HepG2 (cell line): Measurements from ENCODE around the gene TOP1. TPM values are rescaled to one million over a fixed set of nuclear protein-coding genes. Genes with fewer than 3 reads are reported as not detected.

ENCODE experiments used
- GZF1 ChIP-seq: sonication (generic); formaldehyde crosslinking; IDR thresholded peaks from 2 replicates; pipeline ENCODE4 v1.5.1; 2020; ENCODE audit warnings: mild to moderate bottlenecking, missing genetic modification reagents
- HCFC1 ChIP-seq: fragments of 150-350 bp; IDR thresholded peaks from 2 replicates; pipeline ENCODE4 v1.6.1; 2014; ENCODE audit warnings: low read depth, low read length
- MZF1 ChIP-seq: sonication (generic); formaldehyde crosslinking; IDR thresholded peaks from 2 replicates; pipeline ENCODE4 v1.8.1; 2023; ENCODE audit warnings: mild to moderate bottlenecking, missing genetic modification reagents, borderline replicate concordance
- NCOA1 ChIP-seq: sonication (generic); formaldehyde crosslinking; IDR thresholded peaks from 2 replicates; pipeline ENCODE4 v1.9.0; 2021; ENCODE audit warnings: missing genetic modification reagents
- NFATC3 ChIP-seq: sonication (generic); formaldehyde crosslinking; IDR thresholded peaks from 2 replicates; pipeline ENCODE4 v1.5.1; 2020; ENCODE audit warnings: mild to moderate bottlenecking, missing genetic modification reagents
- NFKBIZ ChIP-seq: IDR thresholded peaks from 2 replicates; pipeline ENCODE4 v1.6.1; 2018; ENCODE audit warnings: missing genetic modification reagents, missing compliant biosample characterization
- PCBP1 ChIP-seq: fragments of 200-400 bp; formaldehyde crosslinking; IDR thresholded peaks from 2 replicates; pipeline ENCODE4 v1.6.1; 2017; ENCODE audit warnings: mild to moderate bottlenecking, low read depth, low read length, borderline replicate concordance
- SP4 ChIP-seq: sonication (generic); formaldehyde crosslinking; IDR thresholded peaks from 2 replicates; pipeline ENCODE4 v1.8.1; 2023; ENCODE audit warnings: mild to moderate bottlenecking, missing genetic modification reagents
- TARDBP ChIP-seq: sonication (generic); formaldehyde crosslinking; IDR thresholded peaks from 2 replicates; pipeline ENCODE4 v1.8.0; 2022; ENCODE audit warnings: mild to moderate bottlenecking, missing genetic modification reagents
- TBP ChIP-seq: sonication (generic); formaldehyde crosslinking; IDR thresholded peaks from 2 replicates; pipeline ENCODE4 v1.5.0; 2020; ENCODE audit warnings: missing genetic modification reagents
- TEAD3 ChIP-seq: optimal IDR thresholded peaks from 2 replicates; pipeline ENCODE3; 2016; ENCODE audit warnings: borderline replicate concordance
- U2AF2 ChIP-seq: fragments of 200-400 bp; formaldehyde crosslinking; IDR thresholded peaks from 2 replicates; pipeline ENCODE4 v1.6.1; 2017; ENCODE audit warnings: low read depth, mild to moderate bottlenecking, low read length
- ZNF124 ChIP-seq: sonication (generic); formaldehyde crosslinking; IDR thresholded peaks from 2 replicates; pipeline ENCODE4 v1.4.0; 2020; ENCODE audit warnings: missing genetic modification reagents
- ZNF17 ChIP-seq: sonication (generic); formaldehyde crosslinking; IDR thresholded peaks from 2 replicates; pipeline ENCODE4 v1.5.0; 2020; ENCODE audit warnings: mild to moderate bottlenecking, missing genetic modification reagents
- ZNF234 ChIP-seq: sonication (generic); formaldehyde crosslinking; conservative IDR thresholded peaks from 2 replicates; pipeline ENCODE4 v1.5.1; 2020; ENCODE audit warnings: mild to moderate bottlenecking, missing genetic modification reagents
- ZNF354B ChIP-seq: sonication (generic); formaldehyde crosslinking; IDR thresholded peaks from 2 replicates; pipeline ENCODE4 v1.8.0; 2022; ENCODE audit warnings: mild to moderate bottlenecking, missing genetic modification reagents
- ZNF549 ChIP-seq: sonication (generic); formaldehyde crosslinking; IDR thresholded peaks from 2 replicates; pipeline ENCODE4 v1.5.0; 2020; ENCODE audit warnings: missing genetic modification reagents
- ZNF746 ChIP-seq: sonication (generic); formaldehyde crosslinking; IDR thresholded peaks from 2 replicates; pipeline ENCODE4 v1.8.0; 2022; ENCODE audit warnings: mild to moderate bottlenecking, missing genetic modification reagents
- ZNF782 ChIP-seq: sonication (generic); formaldehyde crosslinking; IDR thresholded peaks from 2 replicates; pipeline ENCODE4 v1.4.0; 2020; ENCODE audit warnings: missing genetic modification reagents, mild to moderate bottlenecking, borderline replicate concordance
- polyA plus RNA-seq, 8 experiments: library from polyadenylated mRNA; depleted of rRNA in 3 of 8; stranded (reverse) in 7 of 8; unstranded in 1 of 8; fragments of >200 nt; fragmentation: Illumina TruSeq in 4 of 8; extraction: Trizol in 4 of 8; gene quantifications; 2 replicates each; pipeline versions ENCODE4 v1.2.1 to v1.2.3, GENCODE V29; 2011 to 2016; ENCODE audit warnings: low read depth in 4 of 8, missing spikeins in 1 of 8, mixed read lengths in 1 of 8; ENCODE audit not compliant: insufficient read depth in 1 of 8
- total RNA-seq, 5 experiments: library from RNA; depleted of rRNA; stranded (reverse); fragments of >200 nt; fragmentation: Illumina TruSeq; extraction: Trizol; gene quantifications; 2 replicates each; pipeline ENCODE4 v1.2.3, GENCODE V29; 2016; ENCODE audit warnings: low read depth in 1 of 5
- TF ChIP-seq, protein P1 (sequence below): sonication (generic); formaldehyde crosslinking; IDR thresholded peaks from 2 replicates; pipeline ENCODE4 v1.5.0; 2020; ENCODE audit warnings: mild to moderate bottlenecking, low read depth, missing genetic modification reagents, borderline replicate concordance
- TF ChIP-seq, protein P2 (sequence below): sonication (generic); formaldehyde crosslinking; IDR thresholded peaks from 2 replicates; pipeline ENCODE4 v1.5.0; 2020; ENCODE audit warnings: mild to moderate bottlenecking, missing genetic modification reagents, borderline replicate concordance
- TF ChIP-seq, protein P3 (sequence below): sonication (generic); formaldehyde crosslinking; IDR thresholded peaks from 2 replicates; pipeline ENCODE4 v1.4.0; 2020; ENCODE audit warnings: mild to moderate bottlenecking, missing genetic modification reagents
- TF ChIP-seq, protein P4 (sequence below): sonication (generic); formaldehyde crosslinking; IDR thresholded peaks from 2 replicates; pipeline ENCODE4 v1.4.0; 2020; ENCODE audit warnings: missing genetic modification reagents
- TF ChIP-seq, protein P5 (sequence below): sonication (generic); formaldehyde crosslinking; IDR thresholded peaks from 2 replicates; pipeline ENCODE4 v1.5.1; 2020; ENCODE audit warnings: mild to moderate bottlenecking, missing genetic modification reagents, borderline replicate concordance

The TOP1 gene
- total and polyA plus RNA-seq, 2 of the 13 experiments (the other 11 are each of a cell fraction or from before 2014, with no cell fraction given): 10.2 to 19.4 TPM

DNA sequence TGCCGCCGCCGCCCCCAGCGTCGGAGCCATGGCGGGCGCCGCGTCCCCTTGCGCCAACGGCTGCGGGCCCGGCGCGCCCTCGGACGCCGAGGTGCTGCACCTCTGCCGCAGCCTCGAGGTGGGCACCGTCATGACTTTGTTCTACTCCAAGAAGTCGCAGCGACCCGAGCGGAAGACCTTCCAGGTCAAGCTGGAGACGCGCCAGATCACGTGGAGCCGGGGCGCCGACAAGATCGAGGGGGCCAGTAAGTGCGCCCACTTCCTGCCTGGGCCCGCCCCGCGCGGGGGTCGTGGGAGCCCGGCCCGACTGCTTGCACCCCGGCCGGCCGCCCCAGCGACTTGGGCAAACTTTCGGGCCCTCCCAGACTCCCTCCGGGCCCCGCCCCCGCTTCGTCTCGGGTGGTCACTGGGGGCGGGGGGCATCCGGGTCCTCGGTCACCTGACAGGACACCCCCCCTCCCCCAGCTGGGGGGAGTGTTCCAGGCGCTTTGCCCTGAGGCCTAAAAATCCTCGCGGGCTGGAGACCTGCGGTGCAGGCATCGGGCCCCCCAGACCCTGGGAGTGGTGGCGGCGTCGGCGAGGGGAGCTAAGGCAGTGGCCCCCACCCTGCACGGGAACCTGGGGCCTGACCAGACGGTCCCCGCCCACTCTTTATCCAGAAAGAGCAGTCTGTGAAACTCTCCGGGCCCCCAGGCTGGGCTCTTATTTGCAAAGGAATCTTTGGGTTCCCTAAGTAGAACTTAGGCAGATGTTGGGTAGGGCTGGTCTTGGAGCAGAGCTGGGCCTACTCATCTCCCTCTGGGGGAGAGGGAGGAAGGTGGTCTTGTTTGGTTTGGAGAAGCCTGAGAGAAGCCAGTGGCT is 109.2 kb downstream of the TOP1 start (continued):
- TF ChIP-seq ZNF17 (CRISPR knock-in tag) (no peak), ZNF549 (CRISPR knock-in tag) (no peak), TEAD3 (CRISPR knock-in tag) (no peak), PCBP1 (peak; percentile 84; the same call in 1 of the 2 replicates), SP4 (CRISPR knock-in tag) (0 out of 2 replicates have a peak, but pooled peaks have one; percentile 48), MZF1 (no peak), HCFC1 (no peak), ZNF354B (CRISPR knock-in tag) (0 out of 2 replicates have a peak, but pooled peaks have one; percentile 75), TARDBP (CRISPR knock-in tag) (peak; percentile 74), NCOA1 (CRISPR knock-in tag) (peak; percentile 89; the same call in 1 of the 2 replicates), TBP (CRISPR knock-in tag) (0 out of 2 replicates have a peak, but pooled peaks have one; percentile 51), ZNF782 (CRISPR knock-in tag) (no peak), ZNF746 (CRISPR knock-in tag) (peak; percentile 68; the same call in 1 of the 2 replicates), NFATC3 (no peak), ZNF234 (CRISPR knock-in tag) (peak; percentile 87; the same call in 1 of the 2 replicates), U2AF2 (no peak), ZNF124 (0 out of 2 replicates have a peak, but pooled peaks have one; percentile 19), GZF1 (no peak), NFKBIZ (CRISPR knock-in tag) (0 out of 2 replicates have a peak, but pooled peaks have one; percentile 12)
- TF ChIP-seq, protein P1, sequence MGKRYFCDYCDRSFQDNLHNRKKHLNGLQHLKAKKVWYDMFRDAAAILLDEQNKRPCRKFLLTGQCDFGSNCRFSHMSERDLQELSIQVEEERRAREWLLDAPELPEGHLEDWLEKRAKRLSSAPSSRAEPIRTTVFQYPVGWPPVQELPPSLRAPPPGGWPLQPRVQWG (CRISPR knock-in tag): no peak
- TF ChIP-seq, protein P2, sequence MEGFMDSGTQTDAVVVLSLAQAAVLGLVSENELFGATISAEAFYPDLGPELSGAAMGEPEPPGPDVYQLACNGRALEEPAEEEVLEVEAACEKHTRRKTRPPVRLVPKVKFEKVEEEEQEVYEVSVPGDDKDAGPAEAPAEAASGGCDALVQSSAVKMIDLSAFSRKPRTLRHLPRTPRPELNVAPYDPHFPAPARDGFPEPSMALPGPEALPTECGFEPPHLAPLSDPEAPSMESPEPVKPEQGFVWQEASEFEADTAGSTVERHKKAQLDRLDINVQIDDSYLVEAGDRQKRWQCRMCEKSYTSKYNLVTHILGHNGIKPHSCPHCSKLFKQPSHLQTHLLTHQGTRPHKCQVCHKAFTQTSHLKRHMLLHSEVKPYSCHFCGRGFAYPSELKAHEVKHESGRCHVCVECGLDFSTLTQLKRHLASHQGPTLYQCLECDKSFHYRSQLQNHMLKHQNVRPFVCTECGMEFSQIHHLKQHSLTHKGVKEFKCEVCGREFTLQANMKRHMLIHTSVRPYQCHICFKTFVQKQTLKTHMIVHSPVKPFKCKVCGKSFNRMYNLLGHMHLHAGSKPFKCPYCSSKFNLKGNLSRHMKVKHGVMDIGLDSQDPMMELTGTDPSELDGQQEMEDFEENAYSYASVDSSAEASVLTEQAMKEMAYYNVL (CRISPR knock-in tag): peak; percentile 65; the same call in 1 of the 2 replicates
- TF ChIP-seq, protein P3, sequence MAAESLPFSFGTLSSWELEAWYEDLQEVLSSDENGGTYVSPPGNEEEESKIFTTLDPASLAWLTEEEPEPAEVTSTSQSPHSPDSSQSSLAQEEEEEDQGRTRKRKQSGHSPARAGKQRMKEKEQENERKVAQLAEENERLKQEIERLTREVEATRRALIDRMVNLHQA (CRISPR knock-in tag): no peak
- TF ChIP-seq, protein P4, sequence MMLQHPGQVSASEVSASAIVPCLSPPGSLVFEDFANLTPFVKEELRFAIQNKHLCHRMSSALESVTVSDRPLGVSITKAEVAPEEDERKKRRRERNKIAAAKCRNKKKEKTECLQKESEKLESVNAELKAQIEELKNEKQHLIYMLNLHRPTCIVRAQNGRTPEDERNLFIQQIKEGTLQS: peak; percentile 58
- TF ChIP-seq, protein P5, sequence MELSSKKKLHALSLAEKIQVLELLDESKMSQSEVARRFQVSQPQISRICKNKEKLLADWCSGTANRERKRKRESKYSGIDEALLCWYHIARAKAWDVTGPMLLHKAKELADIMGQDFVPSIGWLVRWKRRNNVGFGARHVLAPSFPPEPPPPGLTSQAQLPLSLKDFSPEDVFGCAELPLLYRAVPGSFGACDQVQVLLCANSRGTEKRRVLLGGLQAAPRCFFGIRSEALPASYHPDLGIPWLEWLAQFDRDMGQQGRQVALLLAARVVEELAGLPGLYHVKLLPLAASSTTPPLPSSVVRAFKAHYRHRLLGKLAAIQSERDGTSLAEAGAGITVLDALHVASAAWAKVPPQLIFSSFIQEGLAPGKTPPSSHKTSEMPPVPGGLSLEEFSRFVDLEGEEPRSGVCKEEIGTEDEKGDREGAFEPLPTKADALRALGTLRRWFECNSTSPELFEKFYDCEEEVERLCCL: no peak
